GM18909 (cell line): Measurements from ENCODE around the gene BLVRA.
"Not testable (repeated sequence)": the region's sequence is repeated elsewhere in the genome, so short reads cannot be mapped to it uniquely, and the experiment has no call there.

Source experiments
- ATAC-seq: cut with Tn5 transposase; IDR thresholded peaks from one replicate; pipeline ENCODE4 v1.9.1; 2021; ENCODE audit warnings: mild to moderate bottlenecking; ENCODE audit not compliant: unreplicated experiment, poor library complexity

BLVRA gene

DNA sequence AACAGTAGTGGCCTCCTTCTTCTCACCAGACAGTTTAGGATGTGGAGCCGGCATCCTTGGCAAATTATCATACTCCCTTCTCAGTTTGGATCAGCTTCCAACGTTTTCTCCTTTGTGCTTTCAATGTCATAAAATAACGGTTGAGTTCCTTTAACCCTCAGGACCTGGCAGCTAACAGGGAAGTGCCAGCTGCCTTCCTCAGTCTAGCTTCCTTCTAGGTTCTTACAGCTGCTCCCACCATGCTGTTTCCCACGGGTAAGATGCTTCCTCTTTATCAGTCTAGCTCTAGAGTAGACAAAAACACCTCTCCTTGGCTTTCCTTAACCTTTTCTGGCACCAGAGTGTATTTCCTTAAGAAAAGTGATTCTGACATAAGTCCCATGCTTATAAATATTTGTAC is 33.2 kb downstream of the BLVRA start:
- no peak for ATAC-seq

DNA sequence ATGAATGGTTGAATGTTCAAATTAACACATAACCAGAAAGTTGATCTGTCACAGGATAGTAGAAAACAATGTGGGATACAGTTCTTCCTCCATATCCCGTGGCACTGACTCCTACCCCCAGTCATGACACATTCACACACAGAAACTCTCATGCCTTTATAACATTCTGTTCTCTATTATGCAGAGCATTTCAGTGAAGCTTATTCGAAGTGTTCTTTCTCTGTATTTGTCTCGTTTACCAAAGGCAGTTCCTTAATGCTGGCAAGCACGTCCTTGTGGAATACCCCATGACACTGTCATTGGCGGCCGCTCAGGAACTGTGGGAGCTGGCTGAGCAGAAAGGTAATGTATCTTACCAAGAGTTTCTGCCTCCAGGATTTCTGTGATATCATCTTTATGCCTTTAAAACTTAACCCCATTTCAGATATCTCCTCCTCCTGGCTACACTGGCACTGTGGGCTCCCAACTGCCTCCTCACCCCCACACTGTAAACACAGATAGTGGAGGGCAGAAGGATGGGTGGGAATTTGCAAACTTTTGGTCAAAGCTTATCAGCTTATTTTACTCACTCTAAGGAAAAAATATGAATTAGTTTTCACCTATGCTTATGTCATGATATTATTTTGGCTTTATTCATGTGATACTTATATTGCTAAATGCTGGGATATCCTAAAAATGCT is 34.1 kb downstream of the BLVRA start:
- no peak for ATAC-seq

DNA sequence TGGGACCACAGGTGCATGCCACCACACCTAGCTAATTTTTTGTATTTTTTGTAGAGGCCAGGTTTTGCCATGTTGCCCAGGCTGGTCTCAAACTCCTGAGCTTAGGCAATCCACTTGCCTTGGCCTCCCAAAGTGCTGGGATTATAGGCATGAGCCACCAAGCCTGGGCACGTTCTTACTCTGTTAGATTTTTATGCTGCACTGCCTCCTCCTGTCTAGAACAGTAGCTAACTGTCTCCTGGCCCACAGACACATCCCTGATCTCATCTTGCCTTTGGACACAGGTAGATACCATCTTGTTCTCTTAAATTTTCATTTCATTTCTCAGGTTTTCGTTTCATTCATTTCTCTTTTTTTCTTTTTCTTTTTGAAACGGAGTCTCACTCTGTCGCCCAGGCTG is 41.1 kb downstream of the BLVRA start:
- ATAC-seq: no peak

DNA sequence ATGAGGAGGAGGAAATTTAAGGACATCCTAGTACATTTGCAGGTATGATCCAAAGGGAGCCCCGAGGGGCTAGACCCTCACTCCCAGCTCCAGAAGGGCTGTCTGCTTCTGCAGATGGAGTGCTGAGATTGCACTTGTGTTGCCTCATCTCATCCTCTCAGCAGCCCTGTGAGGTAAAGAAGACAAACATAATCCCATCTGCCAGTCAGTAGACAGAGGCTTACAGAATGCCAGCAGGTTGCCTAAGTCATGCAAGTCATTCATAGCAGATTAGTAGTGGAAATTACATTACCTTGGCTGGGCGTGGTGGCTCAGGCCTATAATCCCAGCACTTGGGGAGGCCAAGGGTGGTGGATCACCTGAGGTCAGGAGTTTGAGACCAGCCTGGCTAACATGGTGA is 45.4 kb downstream of the BLVRA start:
- no peak for ATAC-seq

DNA sequence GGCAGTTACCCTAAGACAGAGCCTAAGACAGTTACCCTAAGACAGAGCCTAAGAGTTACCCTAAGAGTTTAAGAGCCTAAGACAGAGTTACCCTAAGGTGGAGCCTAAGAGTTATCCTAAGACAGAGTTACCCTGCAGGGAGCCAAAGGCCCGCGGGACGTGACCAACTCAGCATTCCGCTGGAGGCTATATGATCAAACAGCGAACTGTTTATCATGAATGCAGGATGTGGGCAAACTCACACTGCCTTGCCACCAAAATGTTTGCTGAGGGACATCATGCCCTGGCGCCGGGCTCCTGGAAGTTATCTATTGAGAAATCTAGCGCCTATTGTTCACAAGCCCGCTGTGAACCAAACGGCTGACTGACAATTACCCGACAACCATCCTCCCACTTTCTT is 49.9 kb downstream of the BLVRA start:
- ATAC-seq: no peak

DNA sequence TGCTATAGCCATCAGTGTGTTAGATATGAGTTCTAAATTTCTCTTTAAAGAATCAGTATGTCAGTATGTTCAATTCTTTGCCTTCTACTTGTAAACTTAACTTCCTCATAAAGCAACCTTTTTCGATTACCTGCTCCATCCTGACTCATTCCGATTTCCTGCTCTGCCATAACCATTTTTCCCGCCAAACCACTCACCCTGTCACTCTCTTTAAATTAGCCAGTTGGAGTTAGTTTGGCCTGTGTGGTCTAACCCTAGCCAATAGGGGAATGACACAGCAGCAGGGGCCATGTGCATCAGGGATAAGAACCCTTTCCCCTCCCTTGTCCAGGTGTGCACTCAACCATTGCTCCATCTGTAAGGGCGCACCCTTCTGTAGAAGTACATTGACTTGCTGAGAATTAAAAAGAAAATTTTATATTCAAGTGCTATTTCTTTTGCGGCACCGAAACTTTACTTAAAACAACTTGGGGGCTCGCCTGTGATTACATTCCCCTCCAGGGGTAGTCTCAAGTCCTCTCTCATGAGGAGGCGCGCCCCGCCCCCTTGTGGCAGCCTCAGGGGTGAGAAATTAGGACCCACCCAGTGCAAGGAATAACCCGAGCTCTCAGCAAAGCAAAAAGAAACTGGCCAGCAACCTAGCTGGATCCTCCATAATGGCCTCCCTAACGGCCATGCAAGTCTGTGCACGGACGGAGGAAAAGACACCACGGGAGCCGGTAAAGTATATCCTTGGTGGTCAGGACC is 51.9 kb downstream of the BLVRA start:
- not testable (repeated sequence) for ATAC-seq

DNA sequence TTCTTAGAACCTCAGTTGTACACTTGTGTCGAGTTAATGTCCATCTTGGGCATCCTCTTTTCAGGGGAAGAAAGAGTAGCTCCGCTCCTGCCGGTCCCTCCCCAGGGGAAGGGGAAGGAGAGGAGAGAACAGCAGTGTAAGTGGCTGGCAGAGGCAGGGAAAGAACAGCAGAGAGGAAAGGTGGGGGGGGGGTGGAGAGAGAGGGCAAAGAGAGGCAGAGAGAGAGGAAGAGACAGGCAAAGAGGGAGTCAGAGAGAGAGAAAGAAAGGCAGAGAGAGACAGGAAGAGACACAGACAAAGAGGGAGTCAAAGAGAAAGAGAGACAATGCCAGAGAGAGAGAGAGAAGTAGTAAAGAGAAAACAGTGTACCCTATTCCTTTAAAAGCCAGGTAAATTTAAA is 56.9 kb downstream of the BLVRA start:
- no peak for ATAC-seq

DNA sequence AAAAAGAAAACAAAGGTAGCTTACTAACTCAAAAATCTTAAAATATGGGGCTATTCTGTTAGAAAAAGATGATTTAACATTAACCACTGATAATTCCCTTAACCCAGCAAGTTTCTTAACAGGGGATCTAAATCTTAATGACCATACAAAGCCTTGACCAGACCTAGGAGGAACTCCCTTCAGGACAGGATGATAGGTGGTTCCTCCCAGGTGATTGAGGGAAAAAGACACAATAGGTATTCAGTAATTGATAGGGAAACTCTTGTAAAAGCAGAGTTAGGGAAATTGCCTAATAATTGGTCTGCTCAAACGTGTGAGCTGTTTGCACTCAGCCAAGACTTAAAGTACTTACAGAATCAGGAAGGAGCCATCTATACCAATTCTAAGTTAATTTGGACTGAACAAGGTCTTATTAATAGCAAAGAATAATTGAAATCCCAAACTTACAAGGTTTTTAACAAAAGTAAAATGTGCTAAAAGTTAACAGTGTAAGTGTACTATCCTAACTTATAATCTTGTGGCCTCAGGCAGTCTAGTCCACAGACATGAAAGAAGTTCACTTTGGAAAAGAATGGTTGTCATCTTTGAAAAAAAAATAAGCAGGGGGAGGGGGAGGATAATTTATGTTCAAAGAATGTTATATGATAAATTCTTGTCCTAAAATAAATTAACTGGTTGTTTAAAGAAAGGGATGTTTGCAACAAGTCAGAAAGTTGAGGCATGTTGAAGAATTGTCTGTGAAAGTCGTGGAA is 57.7 kb downstream of the BLVRA start:
- not testable (repeated sequence) for ATAC-seq

DNA sequence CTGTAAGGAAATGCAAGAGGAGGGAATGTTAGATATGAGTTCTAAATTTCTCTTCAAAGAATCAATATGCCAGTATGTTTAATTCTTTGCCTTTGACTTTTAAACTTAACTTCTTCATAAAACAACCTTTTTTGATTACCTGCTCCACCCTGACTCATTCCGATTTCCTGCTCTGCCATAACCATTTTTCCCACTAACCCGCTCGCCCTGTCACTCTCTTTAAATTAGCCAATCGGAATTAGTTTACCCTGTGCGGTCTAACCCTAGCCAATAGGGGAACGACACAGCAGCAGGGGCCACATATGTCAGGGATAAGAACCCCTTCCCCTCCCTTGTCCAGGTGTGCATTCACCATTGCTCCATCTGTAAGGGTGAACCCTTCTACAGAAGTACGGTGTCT is 64.9 kb downstream of the BLVRA start:
- not testable (repeated sequence) for ATAC-seq

DNA sequence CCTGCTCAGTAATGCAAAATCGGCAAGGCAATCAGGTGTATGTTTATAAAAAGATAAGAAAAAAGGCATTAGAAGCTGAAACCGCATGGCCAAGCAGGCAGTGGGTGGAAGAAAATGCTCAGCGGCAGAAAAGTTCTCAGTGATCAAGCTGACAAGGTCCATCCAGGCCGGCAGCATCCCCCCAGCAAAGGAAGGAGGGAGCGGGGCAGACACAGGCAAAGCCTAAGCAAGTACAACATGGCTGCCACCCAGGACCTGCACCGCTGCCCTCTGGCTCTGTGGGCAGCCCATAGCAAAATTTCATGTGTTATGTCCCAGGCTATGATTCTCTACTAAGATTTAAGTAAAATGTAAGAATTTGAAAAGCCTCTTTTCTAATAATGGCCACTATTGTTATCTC is 65.5 kb downstream of the BLVRA start:
- ATAC-seq: no peak

DNA sequence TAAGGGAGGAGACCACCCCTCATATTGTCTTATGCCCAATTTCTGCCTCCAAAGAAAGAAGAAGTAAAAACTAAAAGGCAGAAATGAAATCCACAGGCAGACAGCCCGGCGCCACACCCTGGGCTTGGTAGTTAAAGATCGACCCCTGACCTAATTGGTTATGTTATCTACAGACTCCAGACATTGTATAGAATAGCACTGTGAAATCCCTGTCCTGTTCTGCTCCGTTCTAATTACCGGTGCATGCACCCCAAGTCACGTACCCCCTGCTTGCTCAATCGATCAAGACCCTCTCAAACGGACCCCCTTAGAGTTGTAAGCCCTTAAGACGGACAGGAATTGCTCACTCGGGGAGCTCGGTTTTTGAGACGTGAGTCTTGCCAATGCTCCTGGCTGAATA is 66.0 kb downstream of the BLVRA start:
- not testable (repeated sequence) for ATAC-seq

DNA sequence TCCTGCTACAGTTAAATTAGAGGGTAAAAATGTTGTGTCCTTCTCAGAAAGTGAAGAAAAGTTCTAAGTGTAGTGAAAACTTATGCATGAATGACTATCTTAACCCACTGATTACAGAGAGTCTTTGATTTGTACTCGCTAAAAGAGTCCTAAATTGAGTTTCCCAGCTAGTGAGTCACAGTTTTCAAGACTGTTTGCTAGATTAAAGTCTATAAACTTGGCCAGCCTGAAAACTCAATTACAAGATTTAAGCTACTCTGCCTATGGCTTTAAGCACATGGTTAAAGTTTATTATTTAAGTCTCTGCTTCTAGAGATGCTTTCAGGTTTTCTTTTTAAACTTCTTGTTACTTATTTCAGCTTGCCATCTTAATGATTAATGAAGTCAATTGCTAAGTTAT is 66.5 kb downstream of the BLVRA start:
- ATAC-seq: no peak

DNA sequence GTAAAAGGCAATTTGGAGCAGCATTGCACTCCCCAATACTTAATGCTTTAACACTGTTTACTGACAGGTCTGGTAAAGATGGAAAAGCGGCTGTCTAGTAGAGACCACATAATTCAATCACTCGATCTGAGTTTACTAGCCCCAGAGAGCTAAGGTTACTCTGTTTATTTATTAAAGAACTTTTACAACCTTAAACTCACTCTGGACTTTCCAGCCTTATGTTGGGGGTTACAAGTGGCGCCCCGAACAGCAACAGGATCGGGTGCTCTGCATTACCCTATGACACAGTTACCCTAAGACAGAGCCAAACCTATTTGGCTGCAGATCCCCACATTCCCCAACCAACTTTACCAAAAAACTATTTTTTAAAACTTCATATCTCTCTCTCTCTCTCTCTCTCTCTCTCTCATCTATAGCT is 66.9 kb downstream of the BLVRA start:
- ATAC-seq: no peak

DNA sequence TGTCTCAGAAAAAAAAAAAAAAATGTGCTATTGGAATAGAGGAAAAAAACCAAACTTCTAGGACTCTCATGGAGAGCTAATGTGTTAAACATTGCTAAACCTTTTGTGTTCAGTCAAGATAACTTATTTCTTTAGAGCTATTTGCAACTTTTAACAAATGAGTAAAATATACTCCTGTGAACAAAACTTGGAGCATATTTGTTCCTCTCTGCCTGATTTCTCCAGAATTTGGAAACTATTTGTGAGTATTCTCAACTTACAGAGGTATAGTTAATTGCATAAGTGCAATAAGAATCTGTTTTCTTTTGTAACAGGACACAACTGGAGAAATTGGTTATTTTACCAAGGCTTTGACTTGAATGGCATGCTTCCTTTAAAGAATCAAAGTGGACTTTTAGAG is 72.4 kb downstream of the BLVRA start:
- not testable (repeated sequence) for ATAC-seq

DNA sequence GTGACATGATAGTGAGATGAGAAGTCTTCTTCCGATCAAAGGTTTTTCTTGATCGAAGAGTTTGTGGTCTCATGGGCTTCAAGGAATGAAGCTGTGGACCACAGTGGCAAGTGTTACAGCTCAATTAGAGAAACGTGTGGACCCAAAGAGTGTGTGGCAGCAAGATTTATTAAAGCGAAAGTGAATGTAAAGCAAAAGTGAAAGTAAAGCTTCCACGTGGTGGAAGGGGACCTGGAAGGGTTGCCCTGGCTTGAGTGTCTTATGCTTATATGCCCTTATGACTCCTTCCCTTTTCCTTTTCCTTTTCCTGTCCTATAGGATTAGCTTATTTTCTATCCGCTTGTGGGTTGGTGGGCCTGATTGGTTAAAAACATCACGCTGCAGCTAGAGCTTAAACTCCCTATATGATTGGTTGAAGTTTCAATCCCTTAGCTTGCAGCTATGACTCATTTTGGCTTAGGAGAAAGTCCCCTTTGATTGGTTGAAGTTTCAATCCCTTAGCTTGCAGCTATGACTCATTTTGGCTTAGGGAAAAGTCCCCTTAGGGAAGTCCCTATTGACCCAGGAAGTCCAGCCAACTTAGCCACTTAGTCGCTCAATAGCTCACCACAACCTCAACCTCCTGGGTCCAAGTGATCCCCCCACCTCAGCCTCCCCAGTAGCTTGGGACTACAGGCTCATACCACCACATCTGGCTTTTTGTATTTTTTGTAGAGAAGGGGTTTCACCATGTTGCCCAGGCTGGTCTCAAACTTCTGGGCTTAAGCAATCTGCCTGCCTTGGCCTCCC is 76.2 kb downstream of the BLVRA start:
- no peak for ATAC-seq

DNA sequence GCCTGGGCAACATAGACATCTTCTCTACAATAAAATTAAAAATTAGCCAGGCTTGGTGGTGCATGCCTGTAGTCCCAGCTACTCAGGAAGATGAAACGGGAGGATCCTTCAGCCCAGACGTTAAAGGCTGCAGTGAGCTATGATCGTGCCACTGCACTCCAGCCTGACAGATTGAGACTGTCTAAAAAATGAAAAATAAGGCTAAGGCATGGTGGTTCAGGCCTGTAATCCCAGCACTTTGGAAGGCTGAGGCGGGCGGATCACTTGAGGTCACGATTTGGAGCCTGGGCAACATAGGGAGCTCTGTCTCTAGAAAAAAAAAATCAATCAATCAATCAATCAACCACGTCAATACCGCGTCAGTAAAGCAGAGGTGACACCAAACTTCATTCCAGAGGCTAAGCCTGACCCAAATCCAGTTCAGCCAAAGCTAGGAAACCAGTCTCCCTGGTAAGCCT is 79.8 kb downstream of the BLVRA start:
- ATAC-seq: no peak

DNA sequence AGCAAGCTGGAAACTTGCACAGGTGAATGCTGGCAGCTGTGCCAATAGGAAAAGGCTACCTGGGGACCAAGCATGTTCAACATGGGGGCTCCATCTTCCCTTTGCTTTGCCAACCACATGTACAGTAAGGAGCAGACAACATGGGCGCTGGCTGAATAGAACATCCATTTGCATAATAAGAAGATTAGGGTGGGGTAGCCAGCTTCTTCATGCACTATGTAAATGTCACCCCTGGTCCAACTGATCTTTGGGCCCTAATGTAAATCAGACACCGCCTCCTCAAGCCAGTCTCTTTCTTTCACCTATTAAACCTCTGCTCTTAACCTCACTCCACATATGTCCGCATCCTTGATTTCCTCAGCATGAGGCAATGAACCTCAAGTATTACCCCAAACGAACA is 84.8 kb downstream of the BLVRA start:
- no peak for ATAC-seq

DNA sequence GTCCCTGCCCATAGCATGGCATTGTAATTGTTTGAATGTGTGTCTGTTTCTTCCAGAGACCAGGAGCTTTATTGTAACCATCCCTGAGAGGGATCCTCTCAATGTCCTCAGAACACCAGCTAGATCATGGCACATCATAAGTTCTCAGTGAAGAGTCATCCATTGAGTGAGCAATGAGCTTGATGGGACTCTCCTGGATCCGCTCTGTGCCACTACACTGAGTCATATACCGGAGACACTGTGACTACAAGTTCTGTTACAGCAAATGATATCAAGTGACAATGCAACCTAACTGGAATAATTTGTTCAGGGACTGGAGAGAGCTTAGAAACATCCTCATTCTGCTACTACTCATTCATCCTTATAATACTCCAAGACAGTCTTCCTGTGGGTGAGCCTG is 85.8 kb downstream of the BLVRA start:
- ATAC-seq: no peak

DNA sequence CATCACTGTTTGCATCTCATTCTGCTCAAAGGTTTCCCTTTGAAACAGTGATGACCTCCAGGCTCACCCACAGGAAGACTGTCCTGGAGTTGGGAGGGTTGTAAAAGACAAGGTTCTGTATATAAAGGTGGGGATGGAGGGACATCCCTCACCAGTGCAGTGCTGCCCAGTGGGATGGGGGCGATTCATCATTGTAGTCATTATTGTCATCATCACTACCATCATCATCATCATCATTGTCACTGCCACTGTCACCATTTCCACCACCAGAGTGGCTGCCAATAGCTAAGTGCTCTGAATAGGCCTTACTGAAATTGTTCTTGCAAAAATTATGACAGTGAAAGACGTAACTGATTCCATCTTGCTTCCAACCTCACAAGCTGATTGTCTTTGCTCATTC is 86.2 kb downstream of the BLVRA start:
- no peak for ATAC-seq

DNA sequence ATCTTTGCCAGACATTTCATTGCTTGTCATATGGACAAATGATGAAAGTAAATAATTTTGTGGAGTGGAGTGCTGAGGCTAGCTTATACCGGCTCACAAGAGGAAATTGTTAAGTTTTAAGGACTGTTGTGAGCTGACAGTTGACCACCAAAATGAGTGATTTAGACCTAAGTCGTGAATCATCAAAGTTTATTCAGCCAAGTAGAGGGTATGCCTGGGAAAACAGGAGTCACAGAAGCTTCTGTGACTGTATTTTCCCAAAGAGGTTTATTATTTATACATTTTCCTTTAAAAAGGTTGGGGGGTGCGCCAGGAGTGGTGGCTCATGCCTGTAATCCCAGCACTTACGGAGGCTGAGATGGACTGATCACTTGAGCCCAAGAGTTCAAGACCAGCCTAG is 89.0 kb downstream of the BLVRA start:
- no peak for ATAC-seq

DNA sequence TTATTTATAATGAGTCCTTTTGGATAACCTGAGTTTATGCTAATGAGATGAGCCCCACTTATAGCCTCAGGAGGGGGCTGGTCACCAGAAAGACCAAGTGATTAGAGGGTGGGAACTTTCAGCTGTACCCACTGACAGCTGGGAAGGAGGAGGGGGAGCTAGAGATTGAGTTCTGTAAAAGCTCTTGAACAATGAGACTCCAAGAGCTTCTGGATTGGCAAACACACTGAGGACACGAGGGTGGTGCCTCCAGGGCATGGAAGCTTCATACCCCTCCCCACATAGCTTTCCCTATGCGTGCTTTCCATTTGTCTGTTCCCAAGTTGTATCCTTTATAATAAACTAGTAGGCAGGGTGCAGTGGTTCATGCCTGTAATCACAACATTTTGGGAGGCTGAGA is 90.6 kb downstream of the BLVRA start:
- ATAC-seq: no peak
